Stimulated activated CD4-positive, alpha-beta T cell treated with anti-CD3 and anti-CD28 coated beads, Interleukin-2, amount 100 ng/mL, for 48 hours (primary cell): ENCODE data around the gene SEMA7A.
A peak's percentile ranks its signal among the peaks of the same experiment; 100 is the strongest.

ENCODE experiments used
- DNase-seq, 2 donors: peaks; one replicate each; pipeline ENCODE4 v3.0.0-alpha.2; 2020

Gene SEMA7A

DNA sequence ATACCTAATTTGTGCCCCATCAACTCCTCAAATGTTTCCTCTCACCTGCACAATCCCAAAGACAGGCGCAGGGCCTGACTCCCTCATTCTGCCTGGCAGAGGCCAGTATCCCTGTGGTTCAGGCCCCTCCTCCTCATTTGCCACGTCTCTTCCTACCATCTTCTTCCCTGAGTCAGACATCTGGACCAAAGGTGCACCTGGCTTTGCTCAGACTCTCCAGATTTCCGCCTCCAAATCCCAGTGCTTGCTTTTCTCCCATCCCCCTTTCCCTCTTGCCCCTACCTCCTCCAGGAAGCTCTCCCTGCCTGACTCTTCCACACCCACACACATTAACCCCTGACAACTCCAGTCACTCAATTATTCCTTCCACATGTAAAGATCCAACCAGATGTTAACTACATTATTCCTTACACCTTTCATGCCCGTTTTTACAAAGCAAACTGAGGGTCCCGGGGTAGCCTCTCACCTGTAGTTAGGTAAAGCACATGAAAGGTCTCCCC, 19.6 kb downstream of the SEMA7A start:
- no peak for DNase-seq

DNA sequence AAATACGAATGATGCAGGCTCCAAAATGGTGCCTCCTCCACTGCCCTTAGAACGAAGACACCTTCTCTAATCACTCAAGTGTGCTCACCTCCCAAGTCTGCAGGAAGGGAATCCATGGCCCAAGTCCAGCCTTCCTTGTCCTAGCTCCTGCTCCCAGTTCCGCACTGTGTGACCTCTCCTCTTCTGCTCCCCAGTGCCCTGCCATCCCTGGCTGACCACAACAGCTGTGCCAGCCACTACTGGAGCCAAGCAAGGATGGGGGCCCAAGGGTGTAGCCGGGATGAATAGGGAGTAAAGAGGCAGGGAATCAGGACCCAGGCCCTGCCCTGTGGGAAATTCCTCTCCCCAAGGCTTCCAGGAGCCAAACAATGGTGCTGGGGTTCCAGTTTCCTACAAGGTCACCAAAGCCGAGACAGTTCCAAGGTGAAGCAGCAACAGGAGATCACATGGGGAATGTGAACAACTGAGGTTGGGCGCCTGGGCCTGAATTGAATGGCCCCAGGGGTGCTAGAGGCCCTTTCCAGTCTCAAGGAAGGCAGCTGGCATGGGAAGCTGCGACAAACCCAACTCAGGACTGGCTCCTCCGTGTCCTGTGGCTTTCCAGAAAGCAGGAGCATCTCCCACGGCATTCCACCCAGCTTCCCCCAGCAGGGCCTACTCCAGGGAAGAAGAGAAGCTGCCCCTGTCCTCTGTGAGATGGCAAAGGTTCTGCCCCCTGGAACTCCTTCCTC, 20.2 kb downstream of the SEMA7A start:
- no peak for DNase-seq

DNA sequence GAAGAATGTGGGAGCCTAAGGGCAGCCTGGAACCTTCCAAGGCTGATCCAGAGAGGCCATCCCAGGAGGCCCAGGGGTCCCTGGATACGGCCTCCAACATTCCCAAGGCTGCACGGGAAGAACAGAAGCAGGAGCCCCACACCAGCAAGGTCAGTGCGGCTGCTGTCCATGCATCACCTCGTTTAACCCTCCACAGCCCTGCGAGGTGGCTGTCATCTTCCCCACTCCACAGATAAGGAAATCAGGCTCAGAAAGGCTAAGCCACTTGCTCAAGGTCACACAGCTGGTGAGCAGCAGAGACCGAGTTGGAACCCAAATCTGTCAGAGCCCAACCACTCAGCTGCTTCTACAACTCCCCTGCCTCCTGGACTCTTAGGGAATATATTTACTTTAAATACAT, 21.6 kb downstream of the SEMA7A start:
- DNase-seq, result no peak

DNA sequence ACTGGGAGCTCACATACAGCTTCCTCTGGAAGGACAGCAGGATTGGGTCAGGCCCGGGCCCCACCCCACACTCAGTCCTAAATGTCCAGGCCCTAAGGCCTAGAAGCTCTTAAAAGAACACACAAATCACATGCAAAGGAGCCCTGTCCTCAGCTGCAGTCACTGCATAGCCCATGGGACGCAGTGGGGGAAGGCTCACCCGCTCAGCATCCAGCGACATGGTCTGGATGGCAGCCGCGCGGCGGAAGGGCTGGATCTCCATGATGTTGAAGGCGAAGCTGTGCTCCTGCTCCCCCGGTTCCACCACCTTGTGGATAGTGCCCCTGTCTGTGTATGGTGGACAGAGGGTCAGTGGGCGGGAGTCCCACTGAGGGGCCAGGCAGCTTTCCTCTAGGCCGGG, 22.1 kb downstream of the SEMA7A start:
- no peak for DNase-seq

GRCh38 chr15:74410502-74410901, 23.3 kb downstream of the SEMA7A start:
- no peak for DNase-seq

DNA sequence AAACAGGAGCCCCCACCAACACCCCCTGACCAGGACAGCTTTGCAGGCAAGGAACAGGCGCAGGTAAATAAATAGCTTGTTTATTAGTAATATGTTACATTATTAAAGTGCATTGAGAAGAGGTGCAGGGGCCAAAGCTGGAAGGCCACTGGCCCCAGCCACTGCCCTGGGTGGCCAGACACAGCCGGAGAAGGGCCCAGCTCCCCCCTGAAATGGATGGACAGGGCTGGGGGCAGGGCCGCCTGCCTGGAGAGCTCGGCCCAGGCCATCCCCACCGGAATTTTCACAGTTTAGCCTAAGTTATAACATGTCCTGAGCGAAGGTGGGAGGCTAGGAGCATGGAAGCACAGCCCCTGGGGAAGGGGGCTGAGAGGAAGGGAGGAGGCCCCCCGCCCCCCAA, 24.5 kb downstream of the SEMA7A start:
- DNase-seq, result no peak

GRCh38 chr15:74408815-74409214, 24.9 kb downstream of the SEMA7A start:
- no peak for DNase-seq

DNA sequence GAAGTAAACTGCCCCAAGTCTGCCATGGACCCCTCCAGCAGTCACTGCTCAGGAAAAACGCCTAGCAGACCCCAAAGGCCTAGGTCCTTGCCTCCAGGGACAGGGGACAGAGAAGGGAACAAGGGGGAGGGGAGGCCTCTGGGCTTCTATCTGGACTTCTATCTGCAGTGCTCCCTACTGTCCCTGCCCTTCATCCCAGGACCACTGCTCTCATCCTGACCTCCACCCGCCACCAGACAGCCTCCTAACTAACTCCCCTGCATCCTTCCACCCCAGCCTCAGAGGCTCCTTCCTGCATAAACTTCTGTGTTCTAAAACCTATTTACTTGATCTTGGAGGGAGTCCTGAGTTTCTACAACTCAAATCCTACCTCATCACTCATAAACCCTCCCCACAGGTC, 25.4 kb downstream of the SEMA7A start:
- DNase-seq, result no peak

GRCh38 chr15:74406992-74407705, 26.6 kb downstream of the SEMA7A start:
- DNase-seq, result no peak

DNA sequence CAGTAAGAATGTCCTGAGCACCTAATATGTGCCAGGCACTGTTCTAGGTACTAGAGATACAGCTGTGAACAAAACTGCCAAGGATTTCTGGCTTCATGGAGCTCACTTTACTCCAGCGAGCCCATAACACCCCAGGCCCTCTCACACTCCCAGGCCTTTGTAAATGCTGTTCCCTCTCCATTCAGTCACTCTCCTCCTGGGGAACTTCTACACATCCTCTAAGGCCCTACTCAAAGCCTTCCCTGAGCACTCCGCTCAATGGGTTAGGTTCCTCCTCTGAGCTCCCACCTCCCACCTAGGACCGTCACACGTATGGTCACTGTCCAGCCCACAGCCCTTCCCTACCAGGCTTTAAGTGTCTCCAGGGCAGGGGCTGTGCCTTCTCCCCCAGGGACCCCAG, 27.2 kb downstream of the SEMA7A start:
- no peak for DNase-seq

- no peak for DNase-seq
Observed at GRCh38 chr15:74405823-74406222, 27.9 kb downstream of the SEMA7A start.

- DNase-seq, result no peak
Observed at GRCh38 chr15:74403991-74404563, 29.7 kb downstream of the SEMA7A start.

GRCh38 chr15:74403588-74403919, 30.2 kb downstream of the SEMA7A start:
- no peak for DNase-seq

DNA sequence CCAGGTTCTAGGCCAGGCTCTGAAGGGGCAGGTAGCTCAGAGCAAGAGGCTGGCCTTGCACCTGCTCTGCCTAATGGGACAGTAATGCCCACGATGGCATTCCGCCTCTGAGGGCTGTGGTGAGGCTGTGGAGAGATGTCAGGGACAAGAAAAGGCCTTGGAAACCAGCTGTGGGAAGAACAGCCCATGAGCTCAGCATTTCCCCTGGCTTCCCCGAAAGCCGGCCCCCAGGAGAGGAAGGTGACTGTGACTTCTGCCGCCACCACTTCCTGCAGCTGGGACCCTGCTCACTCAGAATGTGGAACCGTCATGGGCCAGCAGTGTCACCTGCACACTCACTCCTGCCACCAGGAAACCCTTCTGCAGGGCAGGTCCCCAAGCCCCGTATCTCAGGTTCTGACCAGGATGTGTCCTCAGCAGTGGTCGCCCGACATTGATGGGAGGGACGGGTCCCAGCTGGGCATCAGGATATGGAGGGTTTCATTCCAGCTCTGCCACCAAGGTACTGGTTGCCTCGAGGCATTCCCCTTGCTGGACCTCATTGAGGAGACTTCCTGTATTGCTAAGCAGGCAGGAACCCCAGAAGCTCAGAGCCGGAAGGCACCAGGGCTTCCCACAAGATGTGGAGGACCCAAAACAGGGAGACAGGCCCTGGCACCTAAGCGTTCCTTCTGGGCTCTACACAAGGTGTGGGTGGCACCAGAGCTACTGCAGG, 30.7 kb downstream of the SEMA7A start:
- DNase-seq, result peak; percentile 73 to 74

GRCh38 chr15:74402337-74402841, 31.4 kb downstream of the SEMA7A start:
- no peak for DNase-seq

DNA sequence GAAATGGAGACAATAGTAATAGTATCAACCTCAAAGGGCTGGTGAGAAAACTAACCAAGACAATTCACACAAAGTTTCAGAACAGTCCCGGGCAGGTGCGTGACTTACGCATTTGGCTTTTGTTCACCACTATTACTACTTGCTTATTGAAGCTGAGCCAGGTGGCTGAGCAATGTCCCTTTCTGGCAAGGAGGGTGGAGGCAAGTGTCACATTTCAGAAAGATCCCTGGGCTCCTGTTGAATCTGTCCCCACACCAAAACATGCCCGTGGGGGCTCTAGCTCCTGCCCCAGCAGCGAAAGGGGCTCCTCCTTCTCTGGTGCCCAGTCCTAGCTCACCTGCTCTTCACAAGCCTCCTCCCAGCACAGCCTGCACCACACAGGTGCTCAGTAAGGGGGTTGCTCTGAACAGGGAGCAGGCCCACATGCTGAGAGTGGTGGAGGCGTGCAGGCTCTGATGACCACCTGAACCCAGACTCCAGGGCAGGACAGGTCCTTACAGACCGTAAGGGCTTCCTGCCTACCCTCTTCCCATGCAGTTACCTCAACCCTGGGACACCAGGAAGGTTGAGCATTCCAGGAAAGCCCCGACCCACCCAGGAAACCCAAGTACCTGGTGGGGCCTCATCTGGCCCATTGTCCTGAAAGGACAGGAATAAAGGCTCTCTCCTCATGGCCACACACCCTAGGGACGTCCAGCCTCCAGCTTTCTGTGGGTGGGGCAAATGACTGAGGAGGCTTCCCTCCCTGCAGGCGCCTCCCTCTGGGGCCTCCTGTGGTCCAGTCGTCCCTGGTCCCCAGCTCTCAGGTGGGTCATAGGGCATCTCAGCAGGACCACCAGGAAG, 32.6 kb downstream of the SEMA7A start:
- DNase-seq, result no peak

- no peak for DNase-seq
Observed at GRCh38 chr15:74400313-74400860, 33.4 kb downstream of the SEMA7A start.

GRCh38 chr15:74399511-74400312, 34.0 kb downstream of the SEMA7A start:
- DNase-seq, result no peak

DNA sequence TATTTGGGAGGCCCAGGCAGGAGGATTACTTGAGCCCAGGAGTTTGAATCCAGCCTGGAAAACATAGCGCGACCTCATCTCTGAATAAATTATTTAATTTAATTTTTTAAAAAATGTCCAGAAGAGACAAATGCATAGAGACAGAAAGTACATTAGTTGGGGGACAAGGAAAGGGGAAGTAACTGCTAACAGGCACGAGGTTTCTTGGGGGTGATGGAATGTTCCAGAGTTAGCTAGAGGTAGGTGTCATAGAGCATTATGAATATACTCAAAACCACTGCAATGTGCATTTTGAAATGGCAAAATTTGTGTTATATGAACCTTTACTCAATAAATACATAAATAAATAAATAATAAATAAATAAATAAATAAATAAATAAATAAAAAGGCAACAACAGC, 34.7 kb downstream of the SEMA7A start:
- DNase-seq, result no peak

DNA sequence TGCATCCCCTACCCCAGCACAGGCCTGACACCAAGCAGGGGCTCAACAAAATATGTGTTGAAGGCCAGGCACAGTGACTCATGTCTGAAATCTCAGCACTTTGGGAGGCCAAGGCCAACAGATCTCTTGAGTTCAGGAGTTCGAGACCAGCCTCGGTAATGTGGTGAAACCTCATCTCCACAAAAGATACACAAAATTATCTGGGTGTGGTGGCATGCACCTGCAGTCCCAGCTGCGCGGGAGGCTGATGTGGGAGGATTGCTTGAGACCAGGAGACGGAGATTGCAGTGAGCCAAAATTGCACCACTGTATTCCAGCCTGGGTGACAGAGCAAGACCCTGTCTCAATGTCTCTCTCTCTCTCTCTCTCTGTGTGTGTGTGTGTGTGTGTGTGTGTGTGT, 35.6 kb downstream of the SEMA7A start:
- no peak for DNase-seq
